Prostate gland (tissue), 2 donors: ENCODE data around the gene MCEE.

Experiments
- POLR2A ChIP-seq: fragments of 450-650 bp; IDR thresholded peaks from one replicate; pipeline ENCODE4 v1.6.1; 2016; ENCODE audit warnings: antibody characterized with exemption, mild to moderate bottlenecking
- POLR2AphosphoS5 ChIP-seq: sonication (generic); formaldehyde crosslinking; IDR thresholded peaks from one replicate; pipeline ENCODE4 v1.6.1; 2017; ENCODE audit warnings: antibody characterized with exemption
- TF ChIP-seq, protein P1 (sequence below), 4 experiments: fragments of 200-600 bp in 2 of 4; fragments of 450-650 bp in 2 of 4; sonication (generic) in 2 of 4; IDR thresholded peaks; 1 replicate in 3 of 4; 2 replicates in 1 of 4; pipeline ENCODE4 v1.5.1; 2016 to 2019; ENCODE audit warnings: antibody characterized with exemption in 4 of 4, mild to moderate bottlenecking in 2 of 4, moderate library complexity in 2 of 4

DNA sequence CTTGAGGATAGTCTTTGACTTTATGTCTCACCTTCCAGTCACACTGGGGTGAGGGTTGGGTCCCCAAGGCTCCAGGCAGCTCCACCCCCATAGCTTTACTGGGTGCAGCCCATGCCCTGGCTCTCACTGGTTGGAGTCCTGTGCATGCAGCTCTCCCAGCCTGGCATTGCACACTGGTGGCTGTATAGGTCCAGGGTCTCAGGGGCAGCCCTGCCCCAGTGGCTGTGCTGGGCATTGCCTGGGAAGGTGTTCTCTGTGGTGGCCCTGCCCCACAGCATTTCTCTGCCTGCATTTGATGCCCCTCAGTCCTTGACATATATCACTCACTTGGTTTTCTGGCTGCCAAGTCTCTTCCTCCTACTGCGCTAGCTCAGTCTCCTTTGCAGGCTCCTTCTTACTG is 21.6 kb upstream of the MCEE start:
- TF ChIP-seq, protein P1, sequence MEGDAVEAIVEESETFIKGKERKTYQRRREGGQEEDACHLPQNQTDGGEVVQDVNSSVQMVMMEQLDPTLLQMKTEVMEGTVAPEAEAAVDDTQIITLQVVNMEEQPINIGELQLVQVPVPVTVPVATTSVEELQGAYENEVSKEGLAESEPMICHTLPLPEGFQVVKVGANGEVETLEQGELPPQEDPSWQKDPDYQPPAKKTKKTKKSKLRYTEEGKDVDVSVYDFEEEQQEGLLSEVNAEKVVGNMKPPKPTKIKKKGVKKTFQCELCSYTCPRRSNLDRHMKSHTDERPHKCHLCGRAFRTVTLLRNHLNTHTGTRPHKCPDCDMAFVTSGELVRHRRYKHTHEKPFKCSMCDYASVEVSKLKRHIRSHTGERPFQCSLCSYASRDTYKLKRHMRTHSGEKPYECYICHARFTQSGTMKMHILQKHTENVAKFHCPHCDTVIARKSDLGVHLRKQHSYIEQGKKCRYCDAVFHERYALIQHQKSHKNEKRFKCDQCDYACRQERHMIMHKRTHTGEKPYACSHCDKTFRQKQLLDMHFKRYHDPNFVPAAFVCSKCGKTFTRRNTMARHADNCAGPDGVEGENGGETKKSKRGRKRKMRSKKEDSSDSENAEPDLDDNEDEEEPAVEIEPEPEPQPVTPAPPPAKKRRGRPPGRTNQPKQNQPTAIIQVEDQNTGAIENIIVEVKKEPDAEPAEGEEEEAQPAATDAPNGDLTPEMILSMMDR (IDR thresholded peaks at IDR 0.05), result no peak
- TF ChIP-seq POLR2AphosphoS5 (no peak), POLR2A (no peak)
